Smooth muscle cell (in vitro differentiated cells): ENCODE measurements around the gene ZCCHC7. TPM values are rescaled to one million over a fixed set of nuclear protein-coding genes. Genes with fewer than 3 reads are reported as not detected.

Experiments
- DNase-seq: peaks from one replicate; lab custom pipeline; 2025; ENCODE audit not compliant: unreplicated experiment; lab: John Stamatoyannopoulos, UW
- H2AFZ ChIP-seq: fragments of 200-600 bp; sonication (generic); 2 replicates; pipeline ENCODE4 v1.6.0; 2016; ENCODE audit warnings: antibody characterized with exemption, low read depth, mild to moderate bottlenecking
- H3F3A ChIP-seq: fragments of 200-600 bp; sonication (generic); 2 replicates; pipeline ENCODE4 v1.6.0; 2017; ENCODE audit warnings: antibody characterized with exemption, low read depth
- H3K27ac ChIP-seq: fragments of 200-600 bp; sonication (generic); 2 replicates; pipeline ENCODE4 v1.5.1; 2016; ENCODE audit warnings: low read depth, mild to moderate bottlenecking
- H3K27me3 ChIP-seq: fragments of 200-600 bp; sonication (generic); 2 replicates; pipeline ENCODE4 v1.6.1; 2016; ENCODE audit warnings: low read depth, mild to moderate bottlenecking
- H3K36me3 ChIP-seq: fragments of 200-600 bp; sonication (generic); 2 replicates; pipeline ENCODE4 v1.5.1; 2016; ENCODE audit warnings: low read depth
- H3K4me1 ChIP-seq: fragments of 200-600 bp; sonication (generic); 2 replicates; pipeline ENCODE4 v1.5.1; 2016; ENCODE audit warnings: low read depth
- H3K4me2 ChIP-seq: fragments of 200-600 bp; sonication (generic); 2 replicates; pipeline ENCODE4 v1.6.0; 2016; ENCODE audit warnings: mild to moderate bottlenecking
- H3K4me3 ChIP-seq: fragments of 200-600 bp; sonication (generic); 2 replicates; pipeline ENCODE4 v1.5.1; 2016; ENCODE audit warnings: mild to moderate bottlenecking
- H3K79me2 ChIP-seq: fragments of 200-600 bp; sonication (generic); 2 replicates; pipeline ENCODE4 v1.6.0; 2016; ENCODE audit warnings: low read depth, mild to moderate bottlenecking
- H3K9ac ChIP-seq: fragments of 200-600 bp; sonication (generic); 2 replicates; pipeline ENCODE4 v1.6.0; 2016; ENCODE audit warnings: low read depth
- H3K9me3 ChIP-seq: fragments of 200-600 bp; sonication (generic); replicated peaks from 2 replicates; pipeline ENCODE4 v1.5.1; 2016; ENCODE audit warnings: low read depth
- H4K20me1 ChIP-seq: fragments of 200-600 bp; sonication (generic); 2 replicates; pipeline ENCODE4 v1.6.0; 2016; ENCODE audit warnings: low read depth
- CTCF ChIP-seq: fragments of 200-600 bp; sonication (generic); IDR thresholded peaks from 2 replicates; pipeline ENCODE4 v1.5.1; 2017; ENCODE audit warnings: borderline replicate concordance, mild to moderate bottlenecking, antibody characterized with exemption; ENCODE audit not compliant: insufficient read depth, poor library complexity, severe bottlenecking
- whole genome bisulfite sequencing: methylation state at CpG from one replicate; pipeline ENCODE4 v1.1.7; 2016; ENCODE audit warnings: low lambda C conversion rate; 5-methylcytosine and 5-hydroxymethylcytosine counted together
- polyA plus RNA-seq: library from polyadenylated mRNA; unstranded; fragments of >200 nt; fragmentation: Nextera tagmentation; extraction: Ambion mirVana; gene quantifications from 2 replicates; pipeline ENCODE4 v1.2.1, GENCODE V29; 2016
- total RNA-seq: library from RNA; depleted of rRNA; stranded (reverse); fragments of >200 nt; gene quantifications from 2 replicates; pipeline ENCODE4 v1.2.3, GENCODE V29; 2014

ZCCHC7 gene
- total and polyA plus RNA-seq, 2 experiments from 2014 or later: 19.0 to 24.7 TPM

- Histone ChIP-seq H3K27me3 (no peaks in the 10 kb centered on the region), H3K4me1 (peaks cover 11% of the 10 kb centered on the region), H3K4me3 (no peak overlapping the region), H3K9me3 (no peaks in the 10 kb centered on the region), H3K36me3 (no peaks in the 10 kb centered on the region), H3K9ac (no peak overlapping the region), H4K20me1 (peaks cover 66% of the 10 kb centered on the region), H3K79me2 (peaks cover 6% of the 10 kb centered on the region), H3F3A (no peaks in the 10 kb centered on the region), H3K27ac (no peak overlapping the region), H2AFZ (no peak overlapping the region), H3K4me2 (peak overlapping the region; percentile 1)
- no peak for TF ChIP-seq CTCF
- DNase-seq: no peak
Measured at GRCh38 chr9:37292896-37293295, 172.5 kb downstream of the ZCCHC7 start.

- Histone ChIP-seq H4K20me1 (peaks cover 72% of the 10 kb centered on the region), H3K9ac (no peak overlapping the region), H2AFZ (no peak overlapping the region), H3K4me2 (peak overlapping the region; percentile 5), H3K4me3 (no peak overlapping the region), H3K27me3 (no peaks in the 10 kb centered on the region), H3K36me3 (no peaks in the 10 kb centered on the region), H3K79me2 (peaks cover 6% of the 10 kb centered on the region), H3F3A (no peaks in the 10 kb centered on the region), H3K4me1 (peaks cover 11% of the 10 kb centered on the region), H3K9me3 (no peaks in the 10 kb centered on the region), H3K27ac (no peak overlapping the region)
- no peak for TF ChIP-seq CTCF
- no peak for DNase-seq
- WGBS: 59% methylated on average over 3 of the region's 3 CpGs
Measured at GRCh38 chr9:37293664-37294524, 173.5 kb downstream of the ZCCHC7 start.

GRCh38 chr9:37295178-37295577, 174.8 kb downstream of the ZCCHC7 start:
- WGBS: 94% methylated on average over 1 of the region's 1 CpG
- H4K20me1 ChIP-seq: peaks cover 78% of the 10 kb centered on the region
- H3K4me1 ChIP-seq: peaks cover 11% of the 10 kb centered on the region
- no peaks in the 10 kb centered on the region for H3K9me3 ChIP-seq
- peaks cover 6% of the 10 kb centered on the region for H3K79me2 ChIP-seq
- no peak overlapping the region for H3K27ac ChIP-seq
- H3K9ac ChIP-seq: no peak overlapping the region
- no peaks in the 10 kb centered on the region for H3K27me3 ChIP-seq
- H2AFZ ChIP-seq: no peak overlapping the region
- no peak for TF ChIP-seq CTCF
- H3F3A ChIP-seq: no peaks in the 10 kb centered on the region
- H3K4me3 ChIP-seq: no peak overlapping the region
- H3K36me3 ChIP-seq: no peaks in the 10 kb centered on the region
- DNase-seq: no peak
- H3K4me2 ChIP-seq: no peak overlapping the region

GRCh38 chr9:37295796-37296195, 175.4 kb downstream of the ZCCHC7 start:
- no peak for TF ChIP-seq CTCF
- H3K79me2 ChIP-seq: peaks cover 6% of the 10 kb centered on the region
- H3K9me3 ChIP-seq: no peaks in the 10 kb centered on the region
- H3F3A ChIP-seq: no peaks in the 10 kb centered on the region
- no peaks in the 10 kb centered on the region for H3K27me3 ChIP-seq
- DNase-seq: no peak
- H3K27ac ChIP-seq: no peak overlapping the region
- no peak overlapping the region for H3K4me3 ChIP-seq
- H3K36me3 ChIP-seq: no peaks in the 10 kb centered on the region
- H3K4me1 ChIP-seq: peaks cover 16% of the 10 kb centered on the region
- H3K9ac ChIP-seq: no peak overlapping the region
- no peak overlapping the region for H2AFZ ChIP-seq
- H3K4me2 ChIP-seq: no peak overlapping the region
- H4K20me1 ChIP-seq: peaks cover 78% of the 10 kb centered on the region
